IMR-90 (cell line): ENCODE measurements around the gene NLRC5. TPM values are rescaled to one million over a fixed set of nuclear protein-coding genes. Genes with fewer than 3 reads are reported as not detected.

ENCODE experiments used
- ATAC-seq: fragments of 200-7000 bp; cut with Tn5 transposase; 2 replicates; pipeline ENCODE4 v1.9.1; 2020; ENCODE audit warnings: low read depth, mild to moderate bottlenecking, moderate library complexity
- BruUV-seq: library from RNA; stranded (reverse); fragments of 400-500 nt; replicated peaks from 2 replicates; lab custom pipeline; 2021; lab: Mats Ljungman, UMichigan
- CTCF ChIA-PET: fragments of 300-600 bp; formaldehyde crosslinking; extraction: SDS; loops from one replicate; lab custom pipeline; 2021; ENCODE audit warnings: antibody characterized with exemption; lab: Yijun Ruan, JAX
- POLR2A ChIA-PET: fragments of 300-600 bp; sonication (Branson Sonifier 250); formaldehyde crosslinking; loops from one replicate; lab custom pipeline; 2022; ENCODE audit warnings: antibody characterized with exemption; ENCODE audit not compliant: unreplicated experiment; lab: Charles Lee
- DNase-seq: peaks from one replicate; pipeline ENCODE4 v3.0.0; 2013
- H2AFZ ChIP-seq: replicated peaks from 2 replicates; pipeline ENCODE3; 2013; ENCODE audit warnings: low read length, mild to moderate bottlenecking; ENCODE audit not compliant: poor library complexity
- H2AK5ac ChIP-seq: 2 replicates; pipeline ENCODE4 v1.6.1; 2013; ENCODE audit warnings: low read depth, low read length, inconsistent platforms
- H2AK9ac ChIP-seq: replicated peaks from 2 replicates; pipeline ENCODE3; 2013; ENCODE audit warnings: mild to moderate bottlenecking, low read depth, low read length, moderate library complexity; ENCODE audit not compliant: poor library complexity
- H2BK120ac ChIP-seq: 2 replicates; pipeline ENCODE4 v1.6.1; 2013; ENCODE audit warnings: low read depth, low read length, inconsistent platforms
- H2BK15ac ChIP-seq: 3 replicates; pipeline ENCODE4 v1.6.1; 2013; ENCODE audit warnings: low read depth, low read length, inconsistent platforms
- H2BK20ac ChIP-seq: 2 replicates; pipeline ENCODE4 v1.6.1; 2013; ENCODE audit warnings: low read depth, mild to moderate bottlenecking, inconsistent platforms, low read length, moderate library complexity
- H2BK5ac ChIP-seq: 2 replicates; pipeline ENCODE4 v1.6.1; 2013; ENCODE audit warnings: mild to moderate bottlenecking, low read depth, low read length, inconsistent platforms; ENCODE audit not compliant: poor library complexity, severe bottlenecking
- H3K14ac ChIP-seq: replicated peaks from 2 replicates; pipeline ENCODE4 v1.6.1; 2013; ENCODE audit warnings: low read depth, low read length, inconsistent platforms
- H3K18ac ChIP-seq: 2 replicates; pipeline ENCODE4 v1.6.1; 2013; ENCODE audit warnings: low read depth, low read length, control low read depth
- H3K23ac ChIP-seq: 2 replicates; pipeline ENCODE4 v1.6.1; 2013; ENCODE audit warnings: low read depth, low read length, inconsistent platforms
- H3K27ac ChIP-seq: 2 replicates; pipeline ENCODE4 v1.5.1; 2013; ENCODE audit warnings: mild to moderate bottlenecking, control low read depth, low read length; ENCODE audit not compliant: insufficient read depth
- H3K27me3 ChIP-seq: 2 replicates; pipeline ENCODE4 v1.6.1; 2013; ENCODE audit warnings: low read length; ENCODE audit not compliant: control insufficient read depth, insufficient read depth
- H3K36me3 ChIP-seq: 2 replicates; pipeline ENCODE4 v1.6.1; 2013; ENCODE audit warnings: low read length, mixed read lengths; ENCODE audit not compliant: control insufficient read depth, insufficient read depth
- H3K4ac ChIP-seq: 2 replicates; pipeline ENCODE4 v1.6.1; 2013; ENCODE audit warnings: low read depth, low read length, inconsistent platforms
- H3K4me1 ChIP-seq: 2 replicates; pipeline ENCODE4 v1.6.1; 2013; ENCODE audit warnings: low read length, mixed read lengths; ENCODE audit not compliant: control insufficient read depth, insufficient read depth
- H3K4me2 ChIP-seq: 2 replicates; pipeline ENCODE4 v1.6.1; 2013; ENCODE audit warnings: low read depth, mild to moderate bottlenecking, control low read depth, low read length, moderate library complexity
- H3K4me3 ChIP-seq: 2 replicates; pipeline ENCODE4 v1.5.1; 2013; ENCODE audit warnings: low read depth, mild to moderate bottlenecking, control low read depth, low read length, moderate library complexity; ENCODE audit not compliant: insufficient read depth
- H3K56ac ChIP-seq: 2 replicates; pipeline ENCODE4 v1.6.1; 2013; ENCODE audit warnings: low read length, inconsistent platforms; ENCODE audit not compliant: insufficient read depth; ENCODE audit errors: extremely low read depth
- H3K79me1 ChIP-seq, 2 experiments: 2 replicates each; pipeline ENCODE4 v1.6.1; 2013; ENCODE audit warnings: low read length in 2 of 2, inconsistent platforms in 1 of 2, low read depth in 1 of 2
- H3K9ac ChIP-seq: 2 replicates; pipeline ENCODE4 v1.6.1; 2013; ENCODE audit warnings: low read depth, low read length, control low read depth
- H3K9me1 ChIP-seq: 2 replicates; pipeline ENCODE4 v1.6.1; 2013; ENCODE audit warnings: low read length, inconsistent platforms; ENCODE audit not compliant: insufficient read depth
- H3K9me3 ChIP-seq: 2 replicates; pipeline ENCODE4 v1.6.1; 2013; ENCODE audit warnings: low read length; ENCODE audit not compliant: control insufficient read depth, insufficient read depth
- H4K20me1 ChIP-seq: 2 replicates; pipeline ENCODE4 v1.6.1; 2013; ENCODE audit warnings: low read length, inconsistent platforms; ENCODE audit not compliant: insufficient read depth
- H4K5ac ChIP-seq: 2 replicates; pipeline ENCODE4 v1.6.1; 2013; ENCODE audit warnings: mild to moderate bottlenecking, low read depth, low read length, control low read depth
- H4K8ac ChIP-seq, 2 experiments: 2 replicates each; pipeline ENCODE4 v1.6.1; 2013; ENCODE audit warnings: low read depth in 2 of 2, low read length in 2 of 2, control low read depth in 1 of 2, inconsistent platforms in 1 of 2
- H4K91ac ChIP-seq: 2 replicates; pipeline ENCODE4 v1.6.1; 2013; ENCODE audit warnings: low read depth, low read length, inconsistent platforms; ENCODE audit not compliant: insufficient read depth
- CTCF ChIP-seq: conservative IDR thresholded peaks from 2 replicates; pipeline ENCODE4 v1.5.1; 2012; ENCODE audit warnings: mild to moderate bottlenecking, low read depth, low read length, improper control_type of control experiment
- POLR2A ChIP-seq: IDR thresholded peaks from 2 replicates; pipeline ENCODE4 v1.6.1; 2012; ENCODE audit warnings: mild to moderate bottlenecking, low read depth, low read length
- WGBS, 2 experiments: methylation state at CpG; one replicate each; pipeline versions ENCODE4 v1.1.5 to v1.1.7; 2013; ENCODE audit warnings: missing lambda C conversion rate in 2 of 2; ENCODE audit not compliant: insufficient read length in 1 of 2; ENCODE audit errors: extremely low coverage in 2 of 2; 5-methylcytosine and 5-hydroxymethylcytosine counted together
- dilution Hi-C: fragments of 300-500 bp; cut with HindIII; formaldehyde crosslinking; loops from one replicate; pipeline ENCODE4 v1.14.3; 2018; ENCODE audit warnings: low sequenced_read_pairs; ENCODE audit not compliant: unreplicated experiment
- in situ Hi-C: fragments of 300-500 bp; cut with MboI; formaldehyde crosslinking; loops from 3 replicates; pipeline ENCODE4 v1.14.3; 2019; ENCODE audit warnings: low sequenced_read_pairs, inconsistent platforms, mixed read lengths
- intact Hi-C: fragments of 100-400 bp; cut with micrococcal nuclease; formaldehyde crosslinking; loops from 2 replicates; pipeline ENCODE4 v1.10.0; 2022
- polyA plus RNA-seq, 3 experiments: library from polyadenylated mRNA; depleted of rRNA; stranded (reverse); fragments of >200 nt; gene quantifications; 2 replicates each; pipeline ENCODE4 v1.2.3, GENCODE V29; 2012; ENCODE audit warnings: low replicate concordance in 1 of 3
- total RNA-seq: library from RNA; depleted of rRNA; stranded (reverse); fragments of >200 nt; gene quantifications from 2 replicates; pipeline ENCODE4 v1.2.3, GENCODE V29; 2012

NLRC5 gene
- total and polyA plus RNA-seq, 2 of the 4 experiments (the other 2 are of a cell fraction), result 9.1 to 14.9 TPM

DNA sequence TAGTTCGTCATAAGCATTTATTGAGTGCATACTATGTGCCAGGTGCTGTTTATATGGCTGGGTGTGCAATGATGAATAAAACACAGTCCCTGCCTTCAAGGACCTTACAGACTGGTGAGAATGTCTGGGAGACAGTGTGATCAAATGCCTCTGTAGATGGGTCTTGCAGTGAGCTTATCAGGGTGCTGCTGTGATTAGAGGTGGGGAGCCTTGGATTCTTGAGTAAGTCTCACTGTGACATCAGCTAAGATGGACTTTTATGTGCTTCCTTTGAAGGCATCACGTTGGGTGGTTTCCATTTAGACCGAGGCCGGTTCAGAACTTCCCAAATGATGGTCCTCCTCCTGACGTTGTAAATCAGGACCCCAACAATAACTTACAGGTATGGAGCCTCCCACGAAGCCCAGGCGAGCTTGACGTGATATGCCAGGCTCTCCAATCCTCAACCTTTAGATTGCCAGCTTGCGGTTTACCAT is 47.5 kb upstream of the NLRC5 start:
- Histone ChIP-seq H3K4me3 (no peak overlapping the region), H3K4ac (no peak overlapping the region), H3K9me3 (no peaks in the 10 kb centered on the region), H2BK120ac (no peak overlapping the region), H2AFZ (no peak overlapping the region), H3K27me3 (no peaks in the 10 kb centered on the region), H2BK15ac (no peak overlapping the region), H4K5ac (no peak overlapping the region), H4K8ac (0 out of 4 replicates have a peak overlapping the region, but pooled peaks of 1 of the 2 experiments have one; percentile 9), H4K20me1 (peaks cover 81% of the 10 kb centered on the region; the same call in 1 of the 2 replicates), H3K4me1 (peaks cover 6% of the 10 kb centered on the region), H2AK9ac (no peak overlapping the region), H2BK20ac (no peak overlapping the region), H2AK5ac (no peak overlapping the region), H3K27ac (no peak overlapping the region), H3K14ac (no peak overlapping the region), H3K9ac (no peak overlapping the region), H2BK5ac (no peak overlapping the region), H4K91ac (no peak overlapping the region), H3K56ac (no peak overlapping the region), H3K4me2 (no peak overlapping the region), H3K18ac (no peak overlapping the region), H3K23ac (no peak overlapping the region), H3K9me1 (peaks cover 12% of the 10 kb centered on the region; the same call in 1 of the 2 replicates), H3K36me3 (peaks cover 60% of the 10 kb centered on the region), H3K79me1 (peaks cover 22 to 54% of the 10 kb centered on the region in 2 experiments)
- intact Hi-C loops, result no loop called here
- TF ChIP-seq POLR2A (peak; percentile 61), CTCF (no peak)
- no TSS peak for BruUV-seq
- POLR2A ChIA-PET, result interaction anchor here (1.0 kb wide), 1 partner anchor 9 kb away, joined by 4 read pairs; no protein-coding TSS in a partner anchor
- ATAC-seq (no peak), DNase-seq (no peak)
- dilution Hi-C loops, result no loop called here
- in situ Hi-C loops, result no loop called here
- WGBS, 2 experiments, result 93% methylated on average over 4 of the region's 9 CpGs; no CpG with 5 or more reads in 1 of the 2 experiments
- CTCF ChIA-PET, result interaction anchor here (0.8 to 1.4 kb wide), 2 partner anchors 9 to 88 kb away, joined by 3 to 4 read pairs; no protein-coding TSS in a partner anchor
